ENCODE measurements around the gene CEP57L1. TPM values are rescaled to one million over a fixed set of nuclear protein-coding genes. Genes with fewer than 3 reads are reported as not detected.

Gene CEP57L1
- polyA plus RNA-seq, 3 donors, result 3.4 to 5.2 (median 3.9) TPM

GRCh38 chr6:109081026-109081425 is 14.3 kb upstream of the CEP57L1 start:
- no peak overlapping the region for H3K9ac ChIP-seq (ENCODE audit: insufficient read depth, low read length, poor library complexity, severe bottlenecking)
- TF ChIP-seq, protein P1, sequence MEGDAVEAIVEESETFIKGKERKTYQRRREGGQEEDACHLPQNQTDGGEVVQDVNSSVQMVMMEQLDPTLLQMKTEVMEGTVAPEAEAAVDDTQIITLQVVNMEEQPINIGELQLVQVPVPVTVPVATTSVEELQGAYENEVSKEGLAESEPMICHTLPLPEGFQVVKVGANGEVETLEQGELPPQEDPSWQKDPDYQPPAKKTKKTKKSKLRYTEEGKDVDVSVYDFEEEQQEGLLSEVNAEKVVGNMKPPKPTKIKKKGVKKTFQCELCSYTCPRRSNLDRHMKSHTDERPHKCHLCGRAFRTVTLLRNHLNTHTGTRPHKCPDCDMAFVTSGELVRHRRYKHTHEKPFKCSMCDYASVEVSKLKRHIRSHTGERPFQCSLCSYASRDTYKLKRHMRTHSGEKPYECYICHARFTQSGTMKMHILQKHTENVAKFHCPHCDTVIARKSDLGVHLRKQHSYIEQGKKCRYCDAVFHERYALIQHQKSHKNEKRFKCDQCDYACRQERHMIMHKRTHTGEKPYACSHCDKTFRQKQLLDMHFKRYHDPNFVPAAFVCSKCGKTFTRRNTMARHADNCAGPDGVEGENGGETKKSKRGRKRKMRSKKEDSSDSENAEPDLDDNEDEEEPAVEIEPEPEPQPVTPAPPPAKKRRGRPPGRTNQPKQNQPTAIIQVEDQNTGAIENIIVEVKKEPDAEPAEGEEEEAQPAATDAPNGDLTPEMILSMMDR (IDR thresholded peaks at IDR 0.05), result no peak
- 50% methylated on average over 1 of the region's 1 CpG for WGBS (ENCODE audit: insufficient coverage)
- peaks cover 3% of the 10 kb centered on the region for H3K79me2 ChIP-seq (ENCODE audit: insufficient read depth, low read length)
- Mint-ChIP-seq H3K9me3 (no peaks in the 10 kb centered on the region), H3K36me3 (peaks cover 11 to 15% of the 10 kb centered on the region in 2 donors), H3K27me3 (ENCODE audit: low read depth in 3 of 3) (no peaks in the 10 kb centered on the region), H3K27ac (peak overlapping the region in 1 of 7 donors; percentile 32), H3K4me1 (peaks cover 13% of the 10 kb centered on the region), H3K4me3 (no peak overlapping the region)
- peaks cover 17% of the 10 kb centered on the region for H4K20me1 ChIP-seq (ENCODE audit: insufficient read depth, low read length)
- intact Hi-C loops (cut with micrococcal nuclease), result no loop called here
- peaks cover 0 to 7% of the 10 kb centered on the region in 2 donors for H3K4me1 ChIP-seq (ENCODE audit: control insufficient read depth in 1 of 2, insufficient read depth in 2 of 2, low read length in 2 of 2)
- no peak overlapping the region for H2AFZ ChIP-seq (ENCODE audit: insufficient read depth, low read depth, low read length, poor library complexity, severe bottlenecking)
- no peak overlapping the region for H3K4me2 ChIP-seq (replicated peaks; ENCODE audit: extremely low read depth, low read length, poor library complexity, severe bottlenecking)
- no peak for DNase-seq
- no peak overlapping the region for H3K27ac ChIP-seq (ENCODE audit: low read depth in 1 of 2, low read length in 2 of 2)
- H3K36me3 ChIP-seq (replicated peaks in 1 of 2; ENCODE audit: control insufficient read depth in 1 of 2, insufficient read depth in 2 of 2, low read length in 2 of 2), result peaks cover 0 to 13% of the 10 kb centered on the region in 2 donors
- no peak overlapping the region for H3K4me3 ChIP-seq (replicated peaks in 1 of 3; ENCODE audit: low read depth in 2 of 3, low read length in 3 of 3)
- no peaks in the 10 kb centered on the region for H3K27me3 ChIP-seq (ENCODE audit: control insufficient read depth in 2 of 2, insufficient read depth in 2 of 2, low read length in 2 of 2)
- H3K9me3 ChIP-seq (replicated peaks in 1 of 2; ENCODE audit: control insufficient read depth in 1 of 2, insufficient read depth in 1 of 2, low read length in 2 of 2), result no peaks in the 10 kb centered on the region

- no peak overlapping the region for H3K4me3 Mint-ChIP-seq
- Histone ChIP-seq H3K4me2 (replicated peaks; ENCODE audit: extremely low read depth, low read length, poor library complexity, severe bottlenecking) (no peak overlapping the region), H4K20me1 (ENCODE audit: insufficient read depth, low read length) (peaks cover 17% of the 10 kb centered on the region), H3K27ac (ENCODE audit: low read depth in 1 of 2, low read length in 2 of 2) (no peak overlapping the region), H3K4me3 (replicated peaks in 1 of 3; ENCODE audit: low read depth in 2 of 3, low read length in 3 of 3) (no peak overlapping the region), H3K27me3 (ENCODE audit: control insufficient read depth in 2 of 2, insufficient read depth in 2 of 2, low read length in 2 of 2) (no peaks in the 10 kb centered on the region), H3K36me3 (replicated peaks in 1 of 2; ENCODE audit: control insufficient read depth in 1 of 2, insufficient read depth in 2 of 2, low read length in 2 of 2) (peaks cover 0 to 17% of the 10 kb centered on the region in 2 donors), H3K4me1 (ENCODE audit: control insufficient read depth in 1 of 2, insufficient read depth in 2 of 2, low read length in 2 of 2) (peaks cover 0 to 7% of the 10 kb centered on the region in 2 donors), H3K79me2 (ENCODE audit: insufficient read depth, low read length) (peaks cover 3% of the 10 kb centered on the region), H2AFZ (ENCODE audit: insufficient read depth, low read depth, low read length, poor library complexity, severe bottlenecking) (no peak overlapping the region), H3K9me3 (replicated peaks in 1 of 2; ENCODE audit: control insufficient read depth in 1 of 2, insufficient read depth in 1 of 2, low read length in 2 of 2) (no peaks in the 10 kb centered on the region), H3K9ac (ENCODE audit: insufficient read depth, low read length, poor library complexity, severe bottlenecking) (no peak overlapping the region)
- intact Hi-C loops (cut with micrococcal nuclease), result no loop called here
- no peaks in the 10 kb centered on the region for H3K27me3 Mint-ChIP-seq (ENCODE audit: low read depth in 3 of 3)
- TF ChIP-seq, protein P1 (IDR thresholded peaks at IDR 0.05), result no peak
- peaks cover 11% of the 10 kb centered on the region for H3K4me1 Mint-ChIP-seq
- H3K27ac Mint-ChIP-seq, result no peak overlapping the region
- no peak for DNase-seq
- H3K36me3 Mint-ChIP-seq, result peaks cover 11 to 15% of the 10 kb centered on the region in 2 donors
- WGBS (ENCODE audit: insufficient coverage), result no CpG with 5 or more reads among the region's 4 CpGs
- no peaks in the 10 kb centered on the region for H3K9me3 Mint-ChIP-seq
Observed at GRCh38 chr6:109081516-109082187, 13.7 kb upstream of the CEP57L1 start.

All from CD14-positive monocyte (primary cell).